Smooth muscle cell of the brain vasculature (primary cell): Measurements from ENCODE around the gene NECTIN1.

Experiments
- DNase-seq: peaks from one replicate; pipeline ENCODE4 v3.0.0-alpha.2; 2012; ENCODE audit warnings: low read depth, low spot score

NECTIN1 gene

GRCh38 chr11:119728651-119729580 is at the start of gene NECTIN1:
NECTIN1 (minus strand) TSS chr11:119729200; CDS start chr11:119728553, 647 bp downstream.
- peak; percentile 64 for DNase-seq

- DNase-seq, result no peak
Observed at GRCh38 chr11:119778391-119779194, 49.6 kb upstream of the NECTIN1 start.

- no peak for DNase-seq
Observed at GRCh38 chr11:119777940-119778339, 48.9 kb upstream of the NECTIN1 start.

GRCh38 chr11:119776651-119777050 is 47.7 kb upstream of the NECTIN1 start:
- no peak for DNase-seq

GRCh38 chr11:119776031-119776636 is 47.1 kb upstream of the NECTIN1 start:
- DNase-seq, result no peak

GRCh38 chr11:119774172-119774763 is 45.3 kb upstream of the NECTIN1 start:
- no peak for DNase-seq

GRCh38 chr11:119772641-119773415 is 43.8 kb upstream of the NECTIN1 start:
- no peak for DNase-seq

GRCh38 chr11:119772076-119772475 is 43.1 kb upstream of the NECTIN1 start:
- no peak for DNase-seq

GRCh38 chr11:119771172-119771770 is 42.3 kb upstream of the NECTIN1 start:
- DNase-seq, result no peak

GRCh38 chr11:119765628-119766027 is 36.6 kb upstream of the NECTIN1 start:
- no peak for DNase-seq

GRCh38 chr11:119764108-119764868 is 35.3 kb upstream of the NECTIN1 start:
- DNase-seq, result no peak

GRCh38 chr11:119763071-119763728 is 34.2 kb upstream of the NECTIN1 start:
- no peak for DNase-seq

- no peak for DNase-seq
Observed at GRCh38 chr11:119759747-119760412, 30.9 kb upstream of the NECTIN1 start.

GRCh38 chr11:119759324-119759723 is 30.3 kb upstream of the NECTIN1 start:
- DNase-seq, result no peak

- DNase-seq, result no peak
Observed at GRCh38 chr11:119758291-119758690, 29.3 kb upstream of the NECTIN1 start.

- no peak for DNase-seq
Observed at GRCh38 chr11:119757378-119757777, 28.4 kb upstream of the NECTIN1 start.

GRCh38 chr11:119756169-119756865 is 27.3 kb upstream of the NECTIN1 start:
- DNase-seq, result no peak
